Activated T-cell treated with anti-CD3 and anti-CD28 coated beads for 24 hours (primary cell): Measurements from ENCODE around the gene SLC35A3.

Experiments used
- DNase-seq: peaks from one replicate; pipeline ENCODE4 v3.0.0-alpha.2; 2020; ENCODE audit warnings: low read depth

SLC35A3 gene

DNA sequence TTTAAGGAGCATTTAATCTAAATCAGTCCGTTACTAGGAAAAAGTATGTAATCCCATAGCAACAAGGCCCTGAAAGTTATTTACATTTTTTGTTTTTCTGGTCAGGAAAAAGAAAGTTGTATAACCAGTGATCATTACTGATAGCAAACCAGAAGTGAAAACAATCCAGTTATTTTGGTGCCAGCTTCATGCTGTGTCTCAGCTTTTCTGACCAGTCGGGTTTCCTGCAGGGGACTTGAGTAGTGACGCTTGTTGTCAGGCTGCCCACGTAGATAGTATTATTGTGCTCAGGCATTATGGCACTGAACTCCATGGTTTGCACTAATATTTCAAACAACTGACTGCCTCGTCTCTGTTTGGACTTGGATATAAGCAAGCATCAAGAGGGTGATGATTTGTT, 107.7 kb downstream of the SLC35A3 start:
- no peak for DNase-seq

- DNase-seq, result no peak
Observed at GRCh38 chr1:100080331-100080730, 110.5 kb downstream of the SLC35A3 start.
